NCI-H2029 (cell line): ENCODE data around the gene SIPA1.
"Not testable (repeated sequence)": the region's sequence is repeated elsewhere in the genome, so short reads cannot be mapped to it uniquely, and the experiment has no call there.

Experiments
- DNase-seq: peaks from one replicate; lab custom pipeline; 2025; lab: John Stamatoyannopoulos, UW

SIPA1 gene

DNA sequence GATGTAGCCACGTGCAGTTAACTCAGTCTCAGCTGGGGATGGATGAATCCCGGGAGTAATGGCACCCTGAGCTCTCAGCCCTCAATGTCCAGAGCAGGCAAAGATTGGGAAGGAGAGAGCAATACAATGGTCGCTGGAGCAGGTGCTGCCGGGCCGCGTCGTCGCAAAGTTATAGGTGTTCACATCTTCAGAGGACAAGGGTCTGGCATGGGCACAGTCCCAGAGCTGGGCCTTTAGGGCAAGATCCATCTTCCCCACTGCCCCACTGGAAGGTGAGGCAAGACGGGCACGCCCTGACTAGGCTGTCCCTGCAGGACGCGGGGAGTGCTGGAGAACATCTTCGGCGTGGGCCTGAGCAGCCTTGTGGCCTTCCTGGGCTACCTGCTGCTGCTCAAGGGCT lies 14.7 kb upstream of the SIPA1 start:
- no peak for DNase-seq

DNA sequence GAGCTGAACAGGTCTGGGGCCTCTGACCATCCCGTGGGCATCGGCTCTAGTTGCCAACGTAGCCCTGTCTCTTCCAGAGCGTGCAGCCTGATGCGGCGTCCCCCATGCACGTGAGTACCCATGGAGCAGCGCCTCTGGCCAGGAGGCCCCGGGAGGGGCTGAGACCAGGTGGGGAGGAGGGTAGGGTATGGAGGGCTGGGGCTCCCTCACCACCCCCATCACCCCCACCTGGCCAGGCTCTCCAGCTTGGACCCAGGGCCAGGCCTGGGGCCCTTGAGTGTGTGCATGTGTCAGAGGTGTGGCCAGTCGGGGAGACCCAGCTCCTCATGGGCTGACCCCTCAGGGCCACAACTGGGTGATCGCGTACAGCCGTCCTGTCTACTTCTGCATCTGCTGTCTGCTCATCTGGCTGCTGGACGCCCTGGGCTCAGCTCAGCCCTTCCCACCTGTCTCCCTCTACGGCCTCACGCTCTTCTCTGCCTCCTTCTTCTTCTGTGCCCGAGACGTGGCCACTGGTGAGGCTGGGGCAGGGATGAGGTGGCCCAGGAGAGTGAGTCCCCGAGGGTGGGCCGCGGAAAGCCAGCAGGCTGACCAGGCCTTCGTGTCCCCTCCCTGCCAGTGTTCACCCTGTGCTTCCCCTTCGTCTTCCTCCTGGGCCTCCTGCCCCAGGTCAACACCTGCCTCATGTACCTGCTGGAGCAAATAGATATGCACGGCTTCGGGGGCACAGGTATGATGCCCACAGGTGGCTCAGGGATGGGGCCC lies 13.9 kb upstream of the SIPA1 start:
- no peak for DNase-seq

DNA sequence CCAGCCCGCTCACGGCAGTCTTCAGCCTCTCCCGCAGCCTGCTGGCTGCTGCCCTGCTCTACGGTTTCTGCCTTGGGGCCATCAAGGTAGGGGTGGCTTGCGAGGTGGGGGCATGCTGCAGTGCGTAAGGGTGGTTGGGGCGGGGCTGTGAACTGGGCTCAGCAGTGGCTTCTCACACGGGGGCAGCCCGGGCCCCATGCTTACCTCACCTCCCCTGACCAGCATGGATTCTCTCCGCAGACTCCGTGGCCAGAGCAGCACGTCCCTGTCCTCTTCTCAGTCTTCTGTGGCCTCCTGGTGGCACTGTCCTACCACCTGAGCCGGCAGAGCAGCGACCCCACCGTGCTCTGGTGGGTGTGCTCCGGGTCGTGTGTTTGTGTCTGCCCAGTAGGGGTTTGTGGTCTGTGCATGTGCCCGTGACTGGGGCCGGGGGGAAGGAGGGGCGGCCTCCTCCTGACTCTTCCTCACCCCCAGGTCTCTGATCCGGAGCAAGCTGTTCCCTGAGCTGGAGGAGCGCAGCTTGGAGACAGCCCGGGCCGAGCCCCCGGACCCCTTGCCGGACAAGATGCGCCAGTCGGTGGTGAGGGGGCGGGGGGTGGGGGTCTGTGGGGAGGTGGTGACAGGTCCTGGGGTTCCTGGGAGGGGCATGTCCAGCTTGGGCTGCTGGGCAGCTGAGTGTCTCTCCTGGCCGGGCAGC lies 12.8 kb upstream of the SIPA1 start:
- DNase-seq = no peak

DNA sequence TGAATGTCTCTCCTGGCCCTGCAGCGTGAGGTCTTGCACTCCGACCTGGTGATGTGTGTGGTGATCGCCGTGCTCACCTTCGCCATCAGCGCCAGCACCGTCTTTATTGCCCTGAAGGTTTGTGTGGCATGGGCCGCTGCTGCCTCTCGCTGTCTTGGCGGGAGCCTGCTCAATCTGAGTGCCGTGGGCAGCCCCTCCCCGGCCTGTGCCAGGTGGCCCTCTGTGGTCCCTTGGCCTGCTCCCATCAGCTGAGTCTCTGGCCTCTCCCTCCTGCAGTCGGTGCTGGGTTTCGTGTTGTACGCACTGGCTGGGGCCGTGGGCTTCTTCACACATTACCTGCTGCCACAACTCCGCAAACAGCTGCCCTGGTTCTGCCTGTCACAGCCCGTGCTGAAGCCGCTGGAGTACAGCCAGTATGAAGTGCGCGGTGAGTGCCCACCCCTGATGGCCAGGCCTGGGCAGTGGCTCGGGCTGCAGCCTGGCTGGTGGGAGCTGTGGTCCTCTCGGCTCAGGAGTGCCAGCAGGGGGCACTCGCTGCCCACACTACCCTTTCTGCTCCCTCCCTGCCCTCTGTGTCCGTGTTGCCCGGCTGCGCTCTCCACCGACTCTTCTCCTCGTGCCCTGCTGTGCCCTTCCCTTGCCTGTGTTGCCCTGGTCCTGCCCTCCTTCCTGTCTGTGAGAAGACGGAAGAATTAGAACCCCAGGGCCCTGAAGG lies 12.1 kb upstream of the SIPA1 start:
- DNase-seq = no peak

DNA sequence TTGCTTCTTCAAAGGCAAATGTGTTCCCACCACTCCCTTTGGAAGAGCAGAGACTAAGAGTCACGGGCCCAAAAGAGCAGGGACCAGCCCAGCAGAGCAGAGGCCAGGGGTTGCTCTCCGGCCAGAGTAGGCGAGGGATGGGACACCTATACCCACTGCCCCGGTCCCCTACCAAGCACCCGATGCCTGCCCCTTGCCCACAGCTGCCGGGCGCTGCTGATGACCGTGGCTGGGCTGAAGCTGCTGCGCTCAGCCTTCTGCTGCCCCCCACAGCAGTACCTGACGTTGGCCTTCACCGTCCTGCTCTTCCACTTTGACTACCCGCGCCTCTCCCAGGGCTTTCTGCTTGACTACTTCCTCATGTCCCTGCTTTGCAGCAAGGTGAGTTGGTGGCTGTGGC lies 10.7 kb upstream of the SIPA1 start:
- no peak for DNase-seq

DNA sequence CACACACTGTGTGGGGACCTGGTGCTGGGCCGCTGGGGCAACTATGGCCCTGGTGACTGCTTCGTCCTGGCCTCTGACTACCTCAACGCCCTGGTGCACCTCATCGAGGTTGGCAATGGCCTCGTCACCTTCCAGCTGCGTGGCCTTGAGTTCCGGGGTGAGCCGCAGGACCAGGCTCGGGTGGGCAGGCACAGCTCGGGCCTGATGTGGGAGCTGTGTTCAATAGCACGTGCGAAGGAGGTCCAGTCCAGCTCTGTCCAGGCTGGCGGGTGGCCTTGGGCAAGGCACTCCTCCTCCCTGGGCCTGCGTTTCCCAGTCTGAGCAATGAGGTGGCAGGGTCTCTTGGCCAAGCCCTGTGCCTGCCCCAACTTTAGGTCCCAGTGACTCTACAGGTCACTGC lies 8.3 kb upstream of the SIPA1 start:
- DNase-seq = no peak

DNA sequence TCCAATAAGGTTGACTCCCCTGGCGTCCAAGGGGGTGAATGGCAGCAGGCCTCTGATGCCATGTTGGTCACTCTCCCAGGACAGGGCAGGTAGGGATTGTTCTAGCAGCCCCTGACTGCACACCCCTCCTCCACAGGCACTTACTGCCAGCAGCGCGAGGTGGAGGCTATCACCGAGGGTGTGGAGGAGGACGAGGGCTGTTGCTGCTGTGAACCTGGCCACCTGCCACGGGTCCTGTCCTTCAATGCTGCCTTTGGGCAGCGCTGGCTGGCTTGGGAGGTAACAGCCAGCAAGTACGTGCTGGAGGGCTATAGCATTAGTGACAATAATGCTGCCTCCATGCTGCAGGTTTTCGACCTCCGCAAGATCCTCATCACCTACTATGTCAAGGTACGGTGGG lies 7.7 kb upstream of the SIPA1 start:
- no peak for DNase-seq

DNA sequence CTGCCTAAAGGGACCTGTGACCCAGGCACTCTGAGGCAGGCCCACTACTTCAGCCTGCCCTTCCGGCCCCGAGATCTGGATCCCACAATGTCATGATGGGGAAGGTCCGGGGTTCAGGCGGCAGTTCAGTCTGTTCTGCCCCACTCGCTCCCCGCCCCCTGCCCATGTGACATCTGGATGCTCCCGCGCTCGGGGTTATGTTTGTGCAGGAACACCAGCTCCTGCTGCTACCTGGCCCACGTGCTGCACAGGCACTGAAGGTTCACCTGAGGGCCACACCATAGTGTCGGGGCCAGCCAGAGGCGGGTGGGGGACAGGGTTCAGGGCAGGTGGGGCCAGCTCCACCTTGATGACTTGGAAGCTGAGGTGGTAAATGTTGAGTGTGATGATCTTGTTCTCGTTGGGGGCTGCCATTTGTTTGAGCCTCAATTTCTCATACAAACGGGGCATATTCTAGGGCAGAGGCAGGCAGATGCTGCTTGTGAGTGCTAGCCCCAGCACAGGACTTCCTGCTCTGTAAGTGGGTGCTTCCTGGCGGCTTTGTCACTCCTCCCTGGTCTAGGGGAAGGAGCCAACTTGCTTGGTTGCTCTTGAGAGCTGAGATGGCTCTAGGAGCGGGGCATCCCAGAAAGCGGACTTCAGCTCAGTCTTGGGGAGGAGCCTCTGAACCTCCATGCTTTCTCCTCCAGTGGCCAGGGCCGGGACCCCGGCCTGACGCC lies 4.4 kb upstream of the SIPA1 start:
- no peak for DNase-seq

DNA sequence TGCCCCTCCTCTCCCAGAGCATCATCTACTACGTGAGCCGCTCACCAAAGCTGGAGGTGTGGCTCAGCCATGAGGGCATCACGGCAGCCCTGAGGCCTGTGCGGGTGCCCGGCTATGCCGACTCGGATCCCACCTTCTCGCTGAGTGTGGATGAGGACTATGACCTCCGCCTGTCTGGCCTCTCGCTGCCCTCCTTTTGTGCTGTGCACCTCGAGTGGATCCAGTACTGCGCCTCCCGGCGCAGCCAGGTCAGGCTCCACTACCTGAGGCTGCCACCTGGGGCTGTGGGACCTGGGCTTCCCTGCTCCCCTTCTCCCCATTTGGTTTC lies 3.8 kb upstream of the SIPA1 start:
- DNase-seq = no peak

DNA sequence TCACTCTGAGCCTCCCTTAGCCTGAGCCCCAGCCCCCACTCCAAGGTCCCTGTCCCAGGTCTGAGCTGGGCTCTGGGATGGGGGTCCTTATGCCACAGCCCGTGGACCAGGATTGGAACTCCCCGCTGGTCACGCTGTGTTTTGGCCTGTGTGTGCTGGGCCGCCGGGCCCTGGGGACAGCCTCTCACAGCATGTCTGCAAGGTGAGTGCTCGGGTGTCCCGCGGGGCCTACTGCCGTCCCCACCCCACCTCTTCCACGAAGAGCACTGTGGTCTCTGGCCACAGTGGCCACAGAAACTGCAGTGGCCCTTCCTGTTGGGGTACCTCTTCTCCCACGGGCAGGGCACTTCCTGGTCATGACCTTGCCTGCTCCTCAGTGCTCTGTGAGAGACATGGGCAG lies 3.5 kb upstream of the SIPA1 start:
- no peak for DNase-seq

DNA sequence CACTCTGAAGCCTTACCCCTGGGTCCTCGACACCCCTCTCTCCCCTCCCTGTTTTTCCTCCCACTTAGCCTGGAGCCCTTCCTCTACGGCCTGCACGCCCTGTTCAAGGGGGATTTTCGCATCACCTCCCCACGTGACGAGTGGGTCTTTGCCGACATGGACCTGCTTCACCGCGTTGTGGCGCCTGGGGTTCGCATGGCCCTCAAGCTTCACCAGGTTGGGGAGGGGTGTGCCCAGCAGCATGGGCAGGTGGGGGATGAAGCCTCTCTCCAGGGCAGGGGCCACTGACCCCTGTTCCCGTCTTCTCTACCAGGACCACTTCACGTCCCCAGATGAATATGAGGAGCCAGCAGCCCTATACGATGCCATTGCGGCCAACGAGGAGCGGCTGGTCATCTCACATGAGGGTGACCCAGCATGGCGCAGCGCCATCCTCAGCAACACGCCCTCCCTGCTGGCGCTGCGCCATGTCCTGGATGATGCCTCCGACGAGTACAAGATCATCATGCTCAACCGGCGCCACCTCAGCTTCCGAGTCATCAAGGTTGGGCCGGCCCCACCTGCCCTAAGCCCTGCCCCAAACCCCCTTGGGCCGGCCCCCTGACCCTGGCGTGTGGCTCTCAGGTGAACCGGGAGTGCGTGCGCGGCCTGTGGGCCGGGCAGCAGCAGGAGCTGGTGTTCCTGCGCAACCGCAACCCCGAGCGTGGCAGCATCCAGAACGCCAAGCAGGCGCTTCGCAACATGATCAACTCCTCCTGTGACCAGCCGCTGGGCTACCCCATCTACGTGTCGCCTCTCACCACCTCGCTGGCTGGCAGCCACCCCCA lies 2.8 kb upstream of the SIPA1 start:
- DNase-seq = no peak

DNA sequence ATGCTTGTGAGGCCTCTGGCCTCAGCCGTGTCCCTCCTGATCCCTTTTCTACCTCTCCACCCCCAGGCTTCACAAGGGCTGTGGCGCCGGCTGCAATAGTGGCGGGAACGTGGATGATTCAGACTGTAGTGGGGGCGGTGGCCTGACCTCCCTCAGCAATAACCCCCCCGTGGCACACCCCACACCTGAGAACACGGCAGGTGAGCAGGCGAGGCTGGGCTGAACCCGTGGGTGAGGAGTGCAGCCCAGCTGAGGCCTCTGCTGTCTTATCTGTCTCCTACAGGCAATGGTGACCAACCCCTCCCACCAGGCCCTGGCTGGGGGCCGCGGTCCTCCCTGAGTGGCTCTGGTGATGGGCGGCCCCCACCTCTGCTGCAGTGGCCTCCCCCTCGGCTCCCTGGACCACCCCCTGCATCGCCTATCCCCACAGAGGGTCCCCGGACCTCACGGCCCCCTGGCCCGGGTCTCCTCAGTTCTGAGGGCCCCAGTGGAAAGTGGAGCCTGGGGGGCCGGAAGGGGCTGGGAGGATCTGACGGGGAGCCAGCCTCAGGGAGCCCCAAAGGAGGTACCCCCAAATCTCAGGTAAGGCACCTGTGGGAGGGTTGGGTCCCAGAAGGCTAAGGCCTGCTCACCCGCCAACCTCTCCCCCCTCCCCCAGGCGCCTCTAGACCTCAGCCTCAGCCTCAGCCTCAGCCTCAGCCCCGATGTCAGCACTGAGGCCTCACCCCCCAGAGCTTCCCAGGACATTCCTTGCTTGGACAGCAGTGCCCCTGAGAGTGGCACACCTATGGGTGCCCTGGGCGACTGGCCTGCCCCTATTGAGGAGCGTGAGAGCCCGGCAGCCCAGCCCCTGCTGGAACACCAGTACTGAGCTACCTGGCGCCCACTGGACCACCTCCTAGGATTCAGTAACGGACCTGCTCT lies 1.5 kb upstream of the SIPA1 start:
- no peak for DNase-seq

DNA sequence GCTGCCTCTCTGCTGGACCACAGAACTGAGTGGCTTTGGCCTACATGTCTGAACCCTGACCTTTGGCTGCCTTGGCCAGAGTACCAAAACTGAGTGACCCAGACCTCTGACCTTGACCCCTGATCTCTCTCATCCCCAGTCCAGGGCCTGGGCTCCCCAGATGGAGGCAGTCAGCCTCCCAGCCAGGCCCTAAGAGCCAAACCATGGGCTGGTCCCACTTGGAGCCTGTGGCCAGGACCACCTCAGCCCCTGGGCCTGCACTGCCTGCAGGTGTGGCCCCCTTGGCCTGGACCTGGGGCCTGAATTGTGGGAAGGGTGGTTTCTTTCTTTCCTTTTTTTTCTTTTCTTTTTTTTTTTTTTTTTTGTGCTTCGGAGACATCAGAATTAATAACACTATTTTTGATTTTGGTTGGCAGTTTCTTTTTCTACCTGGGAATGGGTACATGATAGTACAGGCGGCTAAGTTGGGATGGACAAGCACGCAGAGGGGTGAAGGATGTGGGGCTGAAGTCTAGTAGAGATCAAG lies 806 bp upstream of the SIPA1 start:
- no peak for DNase-seq

DNA sequence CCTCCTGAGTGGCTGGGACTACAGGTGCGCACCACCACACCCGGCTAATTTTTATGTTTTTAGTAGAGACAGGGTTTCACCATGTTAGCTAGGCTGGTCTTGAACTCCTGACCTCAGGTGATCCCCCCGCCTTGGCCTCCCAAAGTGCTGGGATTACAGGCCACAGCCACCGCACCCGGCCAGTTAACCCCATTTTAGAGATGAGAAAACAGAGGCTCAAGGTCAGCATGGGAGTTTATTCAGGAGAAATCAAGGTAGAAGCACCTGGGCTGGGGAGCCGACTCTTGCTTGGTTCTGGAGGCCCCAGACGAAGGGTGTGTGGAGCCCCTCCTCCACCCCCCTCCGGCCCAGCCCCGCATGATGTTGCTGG lies 1.3 kb downstream of the SIPA1 start:
- DNase-seq = not testable (repeated sequence)

DNA sequence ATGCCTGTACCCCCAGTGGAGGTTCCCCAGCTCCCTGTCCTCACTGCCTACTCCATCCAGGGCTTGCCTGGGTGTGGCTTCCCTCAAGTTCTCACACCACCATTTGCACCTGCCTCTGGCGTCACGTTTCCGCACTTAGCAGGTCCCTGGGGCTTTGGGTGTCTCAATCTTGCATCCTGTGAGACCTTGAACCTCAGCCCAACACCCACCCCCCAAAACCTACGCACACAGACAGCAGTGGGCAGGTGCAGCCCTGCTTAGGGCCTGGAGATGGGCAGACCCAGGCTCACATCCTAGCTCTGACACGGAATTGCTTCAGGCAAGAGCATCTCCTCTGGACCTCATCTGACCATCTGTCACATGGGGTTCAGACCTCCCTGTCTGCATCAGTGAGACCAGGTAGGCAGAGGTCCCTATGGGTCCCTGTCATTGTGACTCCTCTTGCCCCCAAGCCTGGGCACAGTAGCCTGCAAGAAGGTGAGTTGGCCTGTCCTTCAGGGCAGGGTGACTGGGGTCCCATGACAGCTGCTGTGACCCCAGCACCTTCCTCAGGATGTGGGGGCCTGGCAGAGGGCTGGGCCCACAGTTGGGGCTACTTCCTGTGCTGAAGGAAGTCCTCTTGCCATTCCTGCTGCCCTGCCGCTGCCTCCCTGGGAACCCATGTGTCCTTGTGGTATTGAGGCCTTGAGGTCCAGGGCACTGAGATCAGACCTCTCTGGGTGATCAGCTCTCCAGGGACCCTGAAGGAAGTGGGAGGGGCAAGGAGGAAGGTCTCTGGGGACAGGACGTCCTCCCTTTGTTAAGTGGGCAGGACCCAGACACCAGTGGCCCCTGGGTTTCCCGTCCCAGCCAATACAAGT lies 2.0 kb downstream of the SIPA1 start:
- DNase-seq = no peak

DNA sequence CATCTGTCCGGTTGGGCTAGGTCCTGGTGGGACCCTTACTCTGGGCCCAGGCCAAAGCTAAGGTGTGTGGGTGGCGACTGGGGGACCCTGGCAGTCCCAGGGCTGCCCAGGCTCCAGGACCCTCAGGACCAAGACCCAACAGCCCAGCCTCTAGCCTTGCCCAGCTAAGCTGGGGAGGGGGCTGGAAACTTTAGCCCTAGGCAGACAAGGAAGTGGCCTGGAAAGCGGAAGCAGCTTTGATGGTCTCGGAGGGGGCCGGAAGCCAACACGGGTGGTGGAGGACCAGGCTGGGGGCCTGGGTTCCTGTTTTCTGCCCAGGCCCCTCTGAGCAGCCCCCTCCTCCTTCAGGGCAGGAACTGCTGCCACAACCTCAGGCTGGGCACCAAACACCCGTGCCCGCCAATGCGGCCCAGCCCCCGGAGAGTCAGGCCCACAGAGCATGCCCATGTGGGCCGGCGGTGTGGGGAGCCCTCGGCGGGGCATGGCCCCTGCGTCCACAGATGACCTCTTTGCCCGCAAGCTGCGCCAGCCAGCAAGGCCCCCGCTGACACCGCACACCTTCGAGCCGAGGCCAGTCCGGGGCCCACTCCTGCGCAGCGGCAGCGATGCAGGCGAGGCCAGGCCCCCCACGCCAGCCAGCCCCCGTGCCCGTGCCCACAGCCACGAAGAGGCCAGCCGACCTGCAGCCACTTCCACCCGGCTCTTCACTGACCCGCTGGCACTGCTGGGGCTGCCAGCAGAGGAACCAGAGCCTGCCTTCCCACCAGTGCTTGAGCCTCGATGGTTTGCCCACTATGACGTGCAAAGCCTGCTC lies 2.8 kb downstream of the SIPA1 start:
- no peak for DNase-seq

DNA sequence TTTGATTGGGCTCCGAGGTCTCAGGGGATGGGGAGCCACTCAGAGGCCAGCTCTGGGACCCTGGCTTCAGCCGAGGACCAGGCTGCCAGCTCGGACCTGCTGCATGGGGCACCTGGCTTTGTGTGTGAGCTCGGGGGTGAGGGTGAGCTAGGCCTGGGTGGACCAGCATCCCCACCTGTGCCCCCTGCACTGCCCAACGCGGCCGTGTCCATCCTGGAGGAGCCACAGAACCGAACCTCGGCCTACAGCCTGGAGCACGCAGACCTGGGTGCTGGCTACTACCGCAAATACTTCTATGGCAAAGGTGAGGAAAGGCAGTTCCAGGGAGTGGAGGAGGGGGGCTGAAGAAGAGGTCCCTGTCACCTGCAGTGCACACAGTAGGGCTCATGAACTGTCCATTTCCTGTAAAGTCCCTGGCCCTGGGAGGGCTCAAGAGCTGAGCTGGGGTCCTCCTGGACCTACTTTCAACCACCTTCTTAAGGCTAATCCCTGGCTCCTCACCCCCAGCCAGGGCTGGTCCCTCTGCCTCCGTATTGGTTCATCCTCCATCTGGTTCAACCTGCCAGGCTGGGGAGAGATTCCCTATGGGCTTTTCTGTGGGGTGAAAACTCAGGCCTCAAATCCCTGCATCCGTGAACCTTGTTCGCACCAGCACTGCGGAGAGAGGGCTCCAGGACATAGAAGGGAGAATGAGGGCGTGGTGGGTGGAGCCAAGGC lies 3.6 kb downstream of the SIPA1 start:
- no peak for DNase-seq
